Breast epithelium (tissue), 4 donors: Measurements from ENCODE around the gene HAGHL. TPM values are rescaled to one million over a fixed set of nuclear protein-coding genes. Genes with fewer than 3 reads are reported as not detected.
"Not testable (repeated sequence)": the region's sequence is repeated elsewhere in the genome, so short reads cannot be mapped to it uniquely, and the experiment has no call there.

Source experiments
- DNase-seq, 2 donors: peaks; one replicate each; pipeline ENCODE4 v3.0.0-alpha.2; 2019; ENCODE audit warnings: low spot score in 2 of 2
- H3K27ac ChIP-seq, 2 donors: fragments of 200-600 bp; sonication (generic) in 1 of 2; one replicate each; pipeline ENCODE4 v1.5.1; 2016 to 2019; ENCODE audit warnings: mild to moderate bottlenecking in 1 of 2
- H3K27me3 ChIP-seq, 2 donors: fragments of 200-600 bp; sonication (generic) in 1 of 2; one replicate each; pipeline versions ENCODE4 v1.5.1 to v1.6.0; 2017 to 2019; ENCODE audit warnings: control low read depth in 1 of 2, mild to moderate bottlenecking in 1 of 2
- H3K36me3 ChIP-seq: fragments of 200-600 bp; one replicate; pipeline ENCODE4 v1.5.1; 2019
- H3K4me1 ChIP-seq, 2 donors: fragments of 200-600 bp; sonication (generic); one replicate each; pipeline ENCODE4 v1.5.1; 2016 to 2019; ENCODE audit warnings: control low read depth in 1 of 2
- H3K4me3 ChIP-seq, 3 donors: fragments of 200-600 bp; sonication (generic); 1 replicate in 2 of 3; 2 replicates in 1 of 3; pipeline ENCODE4 v1.5.1; 2016 to 2019; ENCODE audit warnings: mild to moderate bottlenecking in 3 of 3, moderate library complexity in 2 of 3
- H3K9me3 ChIP-seq, 2 donors: fragments of 200-600 bp; sonication (generic) in 1 of 2; one replicate each; pipeline ENCODE4 v1.5.1; 2016 to 2019; ENCODE audit warnings: control low read depth in 1 of 2
- POLR2A ChIP-seq: fragments of 450-650 bp; IDR thresholded peaks from one replicate; pipeline ENCODE4 v1.6.1; 2016; ENCODE audit warnings: antibody characterized with exemption, mild to moderate bottlenecking, moderate library complexity
- POLR2AphosphoS5 ChIP-seq, 3 donors: sonication (generic); formaldehyde crosslinking; IDR thresholded peaks; one replicate each; pipeline ENCODE4 v1.6.1; 2017; ENCODE audit warnings: antibody characterized with exemption in 3 of 3
- intact Hi-C: fragments of 100-400 bp; cut with DNase I; formaldehyde crosslinking; loops from one replicate; pipeline ENCODE4 v1.15.1; 2023; ENCODE audit warnings: low total_unique reads
- total RNA-seq, 3 donors: library from RNA; depleted of rRNA; stranded (reverse); fragments of >200 nt; gene quantifications; one replicate each; pipeline ENCODE4 v1.1.0, GENCODE V29; 2016
- TF ChIP-seq, protein P1 (sequence below), 3 donors: fragments of 450-650 bp; IDR thresholded peaks; one replicate each; pipeline ENCODE4 v1.5.1; 2016 to 2017; ENCODE audit warnings: antibody characterized with exemption in 3 of 3, mild to moderate bottlenecking in 3 of 3, moderate library complexity in 3 of 3

The HAGHL gene
- total RNA-seq, 3 donors from 2014 or later, result 4.3 to 7.5 (median 5.1) TPM

DNA sequence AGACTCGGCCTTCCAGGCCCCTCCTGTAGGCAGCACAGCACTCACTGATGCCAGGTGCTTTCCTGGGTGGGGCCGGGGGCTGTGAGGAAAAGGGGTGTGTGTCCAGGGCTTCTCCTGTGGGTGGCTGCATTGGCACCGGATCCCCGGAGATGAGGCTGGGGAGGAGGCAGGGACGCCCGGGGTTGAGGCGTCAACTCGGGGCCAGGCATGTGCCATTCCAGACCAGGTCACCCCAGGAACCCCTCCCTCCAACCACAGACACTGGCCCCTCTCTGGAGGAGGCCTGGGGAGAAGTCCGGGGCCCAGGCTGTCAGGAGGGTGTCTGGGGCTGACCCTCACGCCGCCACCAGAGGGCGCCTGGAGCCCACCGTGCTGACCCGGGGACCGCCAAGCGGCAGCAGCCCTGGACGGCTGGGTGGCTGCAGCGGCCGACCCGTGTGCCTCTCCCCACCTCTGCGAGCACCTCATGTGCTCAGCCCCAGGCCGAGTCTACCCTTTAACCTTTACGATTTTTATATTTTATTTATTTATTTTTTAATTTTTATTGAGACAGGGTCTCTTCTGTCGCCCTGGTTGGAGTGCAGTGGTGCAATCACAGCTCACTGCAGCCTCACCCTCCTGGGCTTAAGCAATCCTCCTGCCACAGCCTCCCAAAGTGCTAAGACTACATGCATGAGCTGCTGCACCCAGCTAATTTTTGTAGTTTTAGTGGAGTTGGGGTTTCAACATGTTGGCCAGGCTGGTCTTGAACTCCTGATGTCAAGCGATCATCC lies 15.2 kb upstream of the HAGHL start:
- peak in 1 of 2 donors; percentile 82 for DNase-seq
- peaks cover 0 to 14% of the 10 kb centered on the region in 2 donors for H3K4me1 ChIP-seq
- TF ChIP-seq, protein P1, sequence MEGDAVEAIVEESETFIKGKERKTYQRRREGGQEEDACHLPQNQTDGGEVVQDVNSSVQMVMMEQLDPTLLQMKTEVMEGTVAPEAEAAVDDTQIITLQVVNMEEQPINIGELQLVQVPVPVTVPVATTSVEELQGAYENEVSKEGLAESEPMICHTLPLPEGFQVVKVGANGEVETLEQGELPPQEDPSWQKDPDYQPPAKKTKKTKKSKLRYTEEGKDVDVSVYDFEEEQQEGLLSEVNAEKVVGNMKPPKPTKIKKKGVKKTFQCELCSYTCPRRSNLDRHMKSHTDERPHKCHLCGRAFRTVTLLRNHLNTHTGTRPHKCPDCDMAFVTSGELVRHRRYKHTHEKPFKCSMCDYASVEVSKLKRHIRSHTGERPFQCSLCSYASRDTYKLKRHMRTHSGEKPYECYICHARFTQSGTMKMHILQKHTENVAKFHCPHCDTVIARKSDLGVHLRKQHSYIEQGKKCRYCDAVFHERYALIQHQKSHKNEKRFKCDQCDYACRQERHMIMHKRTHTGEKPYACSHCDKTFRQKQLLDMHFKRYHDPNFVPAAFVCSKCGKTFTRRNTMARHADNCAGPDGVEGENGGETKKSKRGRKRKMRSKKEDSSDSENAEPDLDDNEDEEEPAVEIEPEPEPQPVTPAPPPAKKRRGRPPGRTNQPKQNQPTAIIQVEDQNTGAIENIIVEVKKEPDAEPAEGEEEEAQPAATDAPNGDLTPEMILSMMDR (IDR thresholded peaks at IDR 0.05), result peak; percentile 62 to 93 (median 88)
- TF ChIP-seq POLR2AphosphoS5 (IDR thresholded peaks at IDR 0.05) (no peak), POLR2A (no peak)
- peaks cover 13 to 54% of the 10 kb centered on the region in 2 donors for H3K27me3 ChIP-seq
- H3K9me3 ChIP-seq, result no peaks in the 10 kb centered on the region
- intact Hi-C loops, result no loop called here
- H3K36me3 ChIP-seq, result no peaks in the 10 kb centered on the region
- no peak overlapping the region for H3K27ac ChIP-seq
- no peak overlapping the region for H3K4me3 ChIP-seq

DNA sequence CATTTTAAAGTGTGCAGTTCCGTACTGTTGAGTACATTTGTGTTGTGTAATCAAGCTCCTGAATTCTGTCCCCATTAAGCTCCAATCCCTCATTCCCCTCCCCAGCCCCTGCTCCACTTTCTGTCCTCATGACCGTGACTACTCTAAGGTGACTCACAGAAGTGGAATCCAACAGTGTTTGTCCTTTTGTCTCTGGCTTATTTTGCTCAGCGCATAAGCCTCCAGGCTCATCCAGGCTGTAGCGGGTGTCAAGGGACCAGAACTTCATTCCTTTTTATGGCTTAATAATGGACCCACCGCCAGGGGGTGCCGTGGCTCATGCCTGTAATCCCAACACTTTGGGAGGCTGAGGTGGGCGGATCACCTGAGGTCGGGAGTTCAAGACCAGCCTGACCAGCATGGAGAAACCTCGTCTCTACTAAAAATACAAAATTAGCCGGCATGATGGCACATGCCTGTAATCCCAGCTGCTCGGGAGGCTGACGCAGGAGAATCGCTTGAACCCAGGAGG lies 14.1 kb upstream of the HAGHL start:
- TF ChIP-seq, protein P1 (IDR thresholded peaks at IDR 0.05), result peak; percentile 27 to 44 (median 32)
- Histone ChIP-seq H3K27me3 (peaks cover 13 to 43% of the 10 kb centered on the region in 2 donors), H3K4me1 (peaks cover 0 to 11% of the 10 kb centered on the region in 2 donors)
- H3K9me3 ChIP-seq, DNase-seq, H3K27ac ChIP-seq, intact Hi-C loops, H3K36me3 ChIP-seq, H3K4me3 ChIP-seq: not testable (repeated sequence)

DNA sequence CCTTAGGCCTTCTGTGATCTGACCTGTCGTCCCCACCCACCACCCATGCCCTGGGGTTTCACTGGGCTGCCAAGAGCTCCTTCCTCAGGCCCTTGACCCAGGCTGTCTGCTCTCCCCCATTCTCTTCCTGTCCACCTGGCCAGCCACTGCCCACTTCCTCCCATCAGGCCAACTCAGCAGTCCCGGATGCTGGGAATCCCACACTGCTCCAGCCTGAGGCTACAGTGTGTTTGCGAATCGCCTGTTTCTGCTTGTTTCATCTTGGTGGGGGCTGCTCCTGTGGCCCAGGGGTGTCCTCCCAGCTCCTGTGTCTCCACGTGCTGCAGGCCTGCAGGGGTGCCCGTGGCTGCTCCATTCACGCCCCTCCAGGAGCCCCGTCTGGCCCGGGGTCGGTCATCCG lies 12.8 kb upstream of the HAGHL start:
- intact Hi-C loops, result no loop called here
- peak overlapping the region in 1 of 3 donors; percentile 96 for H3K4me3 ChIP-seq
- DNase-seq, result no peak
- H3K9me3 ChIP-seq, result no peaks in the 10 kb centered on the region
- H3K36me3 ChIP-seq, result no peaks in the 10 kb centered on the region
- peaks cover 12 to 30% of the 10 kb centered on the region in 2 donors for H3K27me3 ChIP-seq
- peaks cover 0 to 11% of the 10 kb centered on the region in 2 donors for H3K4me1 ChIP-seq
- no peak overlapping the region for H3K27ac ChIP-seq
- TF ChIP-seq POLR2A, result no peak
- TF ChIP-seq, protein P1 (IDR thresholded peaks at IDR 0.05), result no peak
- TF ChIP-seq POLR2AphosphoS5 (IDR thresholded peaks at IDR 0.05), result no peak

DNA sequence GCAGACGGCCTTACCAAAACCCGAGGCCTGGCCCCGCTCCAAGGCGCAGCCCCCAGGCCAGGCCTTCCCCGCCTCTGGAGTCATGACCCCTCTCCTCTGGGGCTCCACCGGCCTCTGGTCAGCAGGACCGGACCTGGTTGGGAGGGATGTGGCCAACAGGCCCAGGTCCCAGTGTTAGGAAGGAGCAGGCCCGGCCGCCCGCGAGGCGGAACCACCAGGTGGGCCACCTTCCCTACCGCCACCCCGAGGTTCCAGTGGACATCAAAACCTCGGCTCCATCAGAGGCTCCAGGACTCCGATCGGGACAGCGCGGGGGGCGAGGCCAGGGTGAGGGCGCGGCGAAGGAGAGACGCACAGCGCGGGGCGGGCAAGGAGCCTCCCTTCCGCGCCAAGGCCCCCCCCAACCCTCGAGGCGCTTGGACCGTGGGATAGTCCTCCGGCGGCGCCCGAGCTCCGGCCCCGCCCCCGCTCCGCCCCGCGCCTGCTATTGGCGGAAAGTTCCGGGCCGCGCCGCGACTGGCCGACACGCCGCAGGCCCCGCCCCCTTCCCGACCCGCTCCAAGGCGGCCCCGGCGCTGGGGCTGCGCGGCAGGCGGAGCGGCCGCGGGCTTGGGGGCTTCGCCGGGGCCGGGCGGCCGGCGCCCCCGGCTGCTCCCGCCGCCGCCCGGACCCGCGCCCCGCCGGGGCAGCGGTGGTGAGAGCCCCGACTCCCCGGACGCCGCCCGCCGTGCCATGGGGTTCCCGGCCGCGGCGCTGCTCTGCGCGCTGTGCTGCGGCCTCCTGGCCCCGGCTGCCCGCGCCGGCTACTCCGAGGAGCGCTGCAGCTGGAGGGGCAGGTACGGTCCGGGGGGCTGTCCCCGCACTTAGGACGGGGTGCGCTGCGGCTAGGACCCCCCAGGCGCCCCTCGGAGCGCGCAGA lies 12.1 kb upstream of the HAGHL start, which contains the start of gene METRN:
Gene METRN, plus strand, starts transcription at position 561 of the 919 bp plus-strand sequence. Its CDS starts 172 bp downstream, at position 733.
- Histone ChIP-seq H3K9me3 (no peaks in the 10 kb centered on the region), H3K27ac (no peak within 1 kb of the TSS), H3K4me3 (peak within 1 kb of the TSS; percentile 65 to 96 (median 72)), H3K27me3 (peaks cover 8 to 23% of the 10 kb centered on the region in 2 donors), H3K4me1 (peaks cover under 1 to 12% of the 10 kb centered on the region in 2 donors), H3K36me3 (no peaks in the 10 kb centered on the region)
- DNase-seq, result peak; percentile 78 to 87
- TF ChIP-seq POLR2AphosphoS5 (IDR thresholded peaks at IDR 0.05), result no peak
- TF ChIP-seq, protein P1 (IDR thresholded peaks at IDR 0.05), result no peak
- no peak for TF ChIP-seq POLR2A
- intact Hi-C loops, result no loop called here
